HL-60/S4 (cell line): ENCODE results near the gene SCO2.

ENCODE experiments used
- in situ Hi-C: fragments of 300-500 bp; cut with MboI; formaldehyde crosslinking; loops from 2 replicates; pipeline ENCODE4 v1.14.3; 2022; ENCODE audit warnings: low sequenced_read_pairs

SCO2 gene

GRCh38 chr22:50482107-50483074 lies 43.0 kb downstream of the SCO2 start:
- in situ Hi-C loops, result no loop called here

DNA sequence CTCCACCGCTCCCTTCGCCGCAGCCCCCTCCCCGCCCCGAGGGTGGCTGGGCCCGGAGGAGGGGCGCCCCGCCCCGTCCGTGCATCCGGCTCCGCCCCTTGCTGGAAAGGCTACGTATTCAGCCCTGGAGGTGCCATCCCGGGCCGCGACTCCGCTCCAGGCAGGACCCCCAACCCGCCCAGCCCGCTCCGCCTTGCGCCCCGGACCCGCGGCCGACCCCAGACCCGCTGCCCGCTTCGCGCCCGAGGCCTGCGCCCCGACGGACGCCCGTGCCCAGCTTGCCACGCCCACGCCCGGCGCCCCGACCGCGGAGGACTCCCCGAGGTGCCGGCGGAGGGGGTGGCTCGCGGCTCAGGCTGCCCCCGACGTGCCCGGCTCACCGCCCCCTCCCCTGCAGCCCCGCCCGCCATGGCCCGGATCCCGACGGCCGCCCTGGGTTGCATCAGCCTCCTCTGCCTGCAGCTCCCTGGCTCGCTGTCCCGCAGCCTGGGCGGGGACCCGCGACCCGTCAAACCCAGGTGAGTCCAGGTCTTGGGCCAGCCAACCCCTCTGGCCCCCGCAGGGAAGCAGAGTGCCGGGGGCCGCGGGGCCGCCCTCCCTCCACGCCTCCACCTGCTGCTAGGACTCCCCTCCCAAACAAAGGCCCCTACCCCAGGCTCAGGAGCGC lies 43.8 kb downstream of the SCO2 start, which contains the start of gene ADM2:
Gene ADM2 (plus strand): TSS at position 104 of the 667 bp plus-strand sequence. CDS start 305 bp downstream, at position 409.
- in situ Hi-C loops, result no loop called here

DNA sequence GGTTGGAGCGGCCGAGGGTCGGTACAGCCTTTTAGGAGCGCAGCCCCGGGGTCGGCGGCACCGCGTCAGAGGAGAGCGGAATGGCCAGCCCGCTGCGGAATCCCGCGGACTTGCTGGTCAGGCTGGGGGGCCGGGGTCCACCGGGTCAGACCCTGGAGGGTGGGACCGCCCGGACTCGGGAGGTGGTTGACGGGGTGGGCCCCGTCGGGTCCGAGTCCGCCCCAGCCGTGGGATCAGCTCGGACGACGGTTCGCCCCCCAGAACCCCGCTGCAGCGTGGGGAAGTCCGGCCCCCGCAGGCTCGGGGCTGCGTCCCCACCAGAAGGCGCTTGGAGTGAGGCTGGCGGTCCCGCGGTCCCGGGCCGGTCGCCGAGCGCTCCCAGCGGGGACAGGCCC lies 44.4 kb downstream of the SCO2 start:
- in situ Hi-C loops, result no loop called here

GRCh38 chr22:50479721-50480120 lies 45.7 kb downstream of the SCO2 start:
- in situ Hi-C loops, result no loop called here

- in situ Hi-C loops, result no loop called here
Observed at GRCh38 chr22:50477923-50478322, 47.5 kb downstream of the SCO2 start.

DNA sequence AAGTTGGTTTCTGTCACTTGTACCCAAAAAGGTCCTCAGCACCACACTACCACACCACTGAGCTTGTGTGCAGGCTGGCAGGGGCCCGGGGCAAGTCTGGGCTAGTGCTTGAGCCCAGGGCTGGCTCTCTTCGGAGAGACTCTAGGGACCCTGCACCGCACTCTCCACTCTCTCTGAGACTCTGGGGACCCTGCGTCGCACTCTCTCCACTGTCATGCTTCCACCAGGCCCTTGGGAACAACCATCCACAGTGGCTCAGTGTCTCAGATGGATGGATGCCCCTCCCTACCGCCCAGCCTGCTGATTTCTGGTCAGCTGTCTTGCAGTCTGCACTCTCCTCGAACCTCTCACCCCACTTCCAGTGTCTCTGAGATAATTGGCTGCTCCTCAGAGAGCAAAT lies 48.5 kb downstream of the SCO2 start:
- in situ Hi-C loops, result no loop called here

DNA sequence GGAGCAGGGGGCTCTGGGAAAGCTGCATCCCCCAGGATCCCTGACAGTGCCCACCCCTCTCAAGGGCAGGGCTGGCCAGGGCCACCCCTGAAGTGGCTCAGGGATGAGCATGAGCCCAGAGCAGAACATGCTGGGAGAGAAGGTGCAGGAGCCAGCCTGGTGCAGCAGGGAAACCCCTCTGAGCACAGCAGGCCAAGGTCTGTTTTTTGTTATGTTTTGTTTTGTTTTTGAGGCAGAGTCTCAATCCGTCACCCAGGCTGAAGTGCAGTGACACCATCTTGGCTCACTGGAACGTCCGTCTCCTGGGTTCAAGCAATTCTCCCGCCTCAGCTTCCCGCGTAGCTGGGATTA lies 49.8 kb downstream of the SCO2 start:
- in situ Hi-C loops, result no loop called here

DNA sequence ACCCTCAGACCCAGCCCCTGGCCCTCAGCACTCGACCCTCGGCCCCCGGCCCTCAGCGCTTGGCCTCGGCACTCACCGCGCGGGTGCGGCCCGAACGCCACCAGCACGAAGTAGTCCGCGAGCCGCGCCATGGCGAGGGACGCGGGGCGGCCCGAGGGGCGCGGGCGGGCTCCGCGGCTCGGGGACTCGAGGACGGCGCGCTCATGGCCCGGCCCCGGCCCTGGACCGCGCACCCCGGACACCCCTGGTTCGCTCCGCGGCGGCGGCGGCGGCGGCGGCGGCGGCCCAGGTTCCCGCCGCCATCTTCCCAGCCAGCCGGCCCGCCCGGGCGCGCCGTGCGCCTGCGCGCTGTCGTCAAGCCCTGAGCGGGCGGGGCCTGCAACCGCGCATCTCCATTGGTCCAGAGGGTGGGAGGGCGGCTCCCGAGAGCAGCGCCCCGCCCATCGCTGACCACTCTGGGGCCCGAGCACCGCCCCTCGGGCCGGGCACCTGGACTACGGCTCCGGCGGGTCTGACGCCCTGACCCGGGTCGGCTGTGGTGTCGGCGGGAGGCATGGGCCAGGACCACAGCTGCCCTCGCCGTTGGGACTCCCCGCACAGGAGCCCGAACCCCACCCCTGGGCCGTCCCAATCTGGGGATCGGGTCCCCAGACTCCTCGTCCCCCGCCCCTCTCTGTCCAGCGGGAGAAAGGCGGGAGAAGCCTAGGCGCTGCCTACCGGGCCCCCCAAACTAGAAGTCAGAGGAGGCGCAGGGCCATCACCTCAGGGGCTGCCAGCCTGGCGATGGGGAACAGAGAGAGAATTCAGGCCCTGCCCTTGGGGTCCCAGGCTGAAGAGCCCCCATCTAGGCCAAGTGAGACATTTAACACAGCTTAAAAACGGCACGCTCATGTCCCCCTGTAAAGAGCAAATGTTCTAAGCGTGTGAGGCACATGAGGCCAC lies 50.4 kb downstream of the SCO2 start, which contains the start of gene SBF1:
Gene SBF1 (minus strand): TSS at position 326 of the 942 bp plus-strand sequence. CDS start 195 bp downstream, at position 131.
- in situ Hi-C loops, result no loop called here

GRCh38 chr22:50473855-50474671 lies 51.3 kb downstream of the SCO2 start:
- in situ Hi-C loops, result no loop called here
